ENCODE measurements around the gene NEU4.

GRCh38 chr2:241796610-241797138 lies 12.3 kb upstream of the NEU4 start:
- TF ChIP-seq CTCF (IDR thresholded peaks at IDR 0.05 in 2 of 3, conservative IDR thresholded peaks at IDR 0.05 in 1 of 3; ENCODE audit: insufficient read depth in 2 of 3, low read depth in 1 of 3, low read length in 3 of 3) (no peak), MAX (CRISPR knock-in tag; IDR thresholded peaks at IDR 0.05) (no peak), ARNT (IDR thresholded peaks at IDR 0.05) (no peak), RFX5 (IDR thresholded peaks at IDR 0.05; ENCODE audit: low read depth, low read length) (no peak), CREB1 (IDR thresholded peaks at IDR 0.05) (no peak), CREB1 (CRISPR knock-in tag; IDR thresholded peaks at IDR 0.05) (no peak), ZNF639 (CRISPR knock-in tag; conservative IDR thresholded peaks at IDR 0.05 in 1 of 2, IDR thresholded peaks at IDR 0.05 in 1 of 2) (no peak), ZNF609 (CRISPR knock-in tag; IDR thresholded peaks at IDR 0.05; ENCODE audit: borderline replicate concordance) (no peak), HNRNPH1 (optimal IDR thresholded peaks at IDR 0.05; ENCODE audit: low read depth, low read length) (no peak)

Measured in K562 (cell line).